B cell (primary cell): ENCODE data around the gene BIRC7. TPM values are rescaled to one million over a fixed set of nuclear protein-coding genes. Genes with fewer than 3 reads are reported as not detected.

Source experiments
- ATAC-seq: fragments of 200-7000 bp; cut with Tn5 transposase; one replicate; pipeline ENCODE4 v1.10.0; 2021; ENCODE audit warnings: low read depth, mild to moderate bottlenecking, moderate number of reproducible peaks, moderate library complexity
- CTCF ChIA-PET: fragments of 350-600 bp; sonication (Branson Sonifier 250); formaldehyde crosslinking; loops from one replicate; lab custom pipeline; 2021; ENCODE audit warnings: antibody characterized with exemption, inconsistent platforms; lab: Charles Lee
- POLR2A ChIA-PET: fragments of 350-600 bp; sonication (Branson Sonifier 250); formaldehyde crosslinking; loops from one replicate; lab custom pipeline; 2021; ENCODE audit warnings: antibody characterized with exemption; lab: Charles Lee
- DNase-seq: peaks from one replicate; pipeline ENCODE4 v3.0.0; 2013
- H2AFZ ChIP-seq: 2 replicates; pipeline ENCODE4 v1.6.1; 2012; ENCODE audit warnings: mild to moderate bottlenecking, low read depth, low read length; ENCODE audit not compliant: insufficient read depth, poor library complexity, severe bottlenecking
- H3K27ac ChIP-seq, 2 donors: 1 replicate in 1 of 2; 2 replicates in 1 of 2; pipeline ENCODE4 v1.5.1; 2012 to 2013; ENCODE audit warnings: low read length in 2 of 2, mild to moderate bottlenecking in 2 of 2, moderate library complexity in 1 of 2
- H3K27me3 ChIP-seq, 4 experiments: fragments of 200-600 bp in 1 of 4; sonication (generic) in 1 of 4; replicated peaks in 1 of 4; 1 replicate in 2 of 4; 2 replicates in 2 of 4; pipeline versions ENCODE4 v1.6.1 to v1.7.0; 2013 to 2016; ENCODE audit warnings: low read length in 3 of 4, mild to moderate bottlenecking in 2 of 4, mixed read lengths in 1 of 4, moderate library complexity in 1 of 4; ENCODE audit not compliant: insufficient read depth in 4 of 4, control insufficient read depth in 3 of 4; ENCODE audit errors: control extremely low read depth in 1 of 4
- H3K36me3 ChIP-seq, 2 experiments: replicated peaks in 1 of 2; 1 replicate in 1 of 2; 2 replicates in 1 of 2; pipeline versions ENCODE4 v1.6.1 to v1.7.1; 2013; ENCODE audit warnings: low read length in 1 of 2; ENCODE audit not compliant: insufficient read depth in 2 of 2, control insufficient read depth in 1 of 2; ENCODE audit errors: control extremely low read depth in 1 of 2, extremely low read depth in 1 of 2
- H3K4me1 ChIP-seq, 2 donors: fragments of 200-600 bp in 1 of 2; sonication (generic) in 1 of 2; 1 replicate in 1 of 2; 2 replicates in 1 of 2; pipeline versions ENCODE4 v1.5.1 to v1.6.1; 2013 to 2017; ENCODE audit warnings: low read length in 2 of 2; ENCODE audit not compliant: control insufficient read depth in 2 of 2, insufficient read depth in 2 of 2
- H3K4me2 ChIP-seq: replicated peaks from 2 replicates; pipeline ENCODE3; 2012; ENCODE audit warnings: mild to moderate bottlenecking, low read depth, low read length; ENCODE audit not compliant: poor library complexity, severe bottlenecking
- H3K4me3 ChIP-seq, 5 experiments: fragments of 200-600 bp in 1 of 5; sonication (generic) in 1 of 5; 1 replicate in 3 of 5; 2 replicates in 2 of 5; pipeline versions ENCODE4 v1.5.1 to v1.7.0; 2011 to 2016; ENCODE audit warnings: low read length in 4 of 5, mild to moderate bottlenecking in 4 of 5, low read depth in 2 of 5, control low read depth in 1 of 5, moderate library complexity in 1 of 5; ENCODE audit not compliant: insufficient read depth in 1 of 5; ENCODE audit errors: control extremely low read depth in 1 of 5, extremely low read depth in 1 of 5
- H3K79me2 ChIP-seq: fragments of 200-600 bp; sonication (generic); one replicate; pipeline ENCODE4 v1.6.0; 2016; ENCODE audit warnings: low read length; ENCODE audit not compliant: control insufficient read depth, insufficient read depth
- H3K9ac ChIP-seq: fragments of 200-600 bp; sonication (generic); 2 replicates; pipeline ENCODE4 v1.6.1; 2017; ENCODE audit warnings: mild to moderate bottlenecking, low read length, moderate library complexity
- H3K9me3 ChIP-seq, 3 donors: one replicate each; pipeline versions ENCODE4 v1.6.1 to v1.7.1; 2013; ENCODE audit warnings: low read length in 2 of 3; ENCODE audit not compliant: control insufficient read depth in 2 of 3, insufficient read depth in 1 of 3; ENCODE audit errors: control extremely low read depth in 1 of 3
- H4K20me1 ChIP-seq: 2 replicates; pipeline ENCODE4 v1.6.0; 2012; ENCODE audit warnings: mild to moderate bottlenecking, low read length; ENCODE audit not compliant: insufficient read depth, control insufficient read depth, poor library complexity, severe bottlenecking
- H3K27ac Mint-ChIP-seq: one replicate; pipeline ENCODE4 v1.8.0; 2021; ENCODE audit warnings: mixed read lengths
- H3K27me3 Mint-ChIP-seq: one replicate; pipeline ENCODE4 v1.8.0; 2021; ENCODE audit warnings: mixed read lengths
- H3K4me1 Mint-ChIP-seq: one replicate; pipeline ENCODE4 v1.8.0; 2021; ENCODE audit warnings: mixed read lengths
- H3K4me3 Mint-ChIP-seq: one replicate; pipeline ENCODE4 v1.8.0; 2021; ENCODE audit warnings: mixed read lengths
- H3K9me3 Mint-ChIP-seq: one replicate; pipeline ENCODE4 v1.8.0; 2022; ENCODE audit warnings: mixed read lengths; ENCODE audit not compliant: insufficient read depth
- EZH2 ChIP-seq: IDR thresholded peaks from 2 replicates; pipeline ENCODE4 v1.6.1; 2012; ENCODE audit warnings: borderline replicate concordance, low read depth, mild to moderate bottlenecking, moderate library complexity, low read length; ENCODE audit not compliant: insufficient read depth, poor library complexity, severe bottlenecking
- WGBS: methylation state at CpG from one replicate; pipeline ENCODE4 v1.1.5; 2013; ENCODE audit warnings: missing lambda C conversion rate; ENCODE audit not compliant: insufficient coverage; 5-methylcytosine and 5-hydroxymethylcytosine counted together
- intact Hi-C: fragments of 100-400 bp; cut with micrococcal nuclease; formaldehyde crosslinking; loops from one replicate; pipeline ENCODE4 v1.10.0; 2022
- polyA plus RNA-seq: library from polyadenylated mRNA; depleted of rRNA; stranded (reverse); fragments of >200 nt; gene quantifications from 2 replicates; pipeline ENCODE4 v1.2.3, GENCODE V29; 2012
- small RNA-seq: library from RNA; depleted of rRNA; stranded (forward); fragments of <200 nt; gene quantifications from one replicate; pipeline ENCODE3, GENCODE V24; 2012; ENCODE audit warnings: low replicate concordance, low read depth; ENCODE audit not compliant: insufficient read length
- total RNA-seq, 2 donors: library from RNA; stranded (reverse); fragments of 120-200 nt in 1 of 2; gene quantifications; 1 replicate in 1 of 2; 2 replicates in 1 of 2; pipeline versions ENCODE4 v1.2.3 to v1.2.4, GENCODE V29; 2013 to 2022
- TF ChIP-seq, protein P1 (sequence below): fragments of 200-600 bp; IDR thresholded peaks from one replicate; pipeline ENCODE4 v1.8.0; 2022; ENCODE audit warnings: antibody characterized with exemption, mild to moderate bottlenecking

Gene BIRC7
- total and polyA plus RNA-seq, 2 donors (not counting 1 experiment from before 2014, with no cell fraction given), result 0.12 TPM; not detected in 1

DNA sequence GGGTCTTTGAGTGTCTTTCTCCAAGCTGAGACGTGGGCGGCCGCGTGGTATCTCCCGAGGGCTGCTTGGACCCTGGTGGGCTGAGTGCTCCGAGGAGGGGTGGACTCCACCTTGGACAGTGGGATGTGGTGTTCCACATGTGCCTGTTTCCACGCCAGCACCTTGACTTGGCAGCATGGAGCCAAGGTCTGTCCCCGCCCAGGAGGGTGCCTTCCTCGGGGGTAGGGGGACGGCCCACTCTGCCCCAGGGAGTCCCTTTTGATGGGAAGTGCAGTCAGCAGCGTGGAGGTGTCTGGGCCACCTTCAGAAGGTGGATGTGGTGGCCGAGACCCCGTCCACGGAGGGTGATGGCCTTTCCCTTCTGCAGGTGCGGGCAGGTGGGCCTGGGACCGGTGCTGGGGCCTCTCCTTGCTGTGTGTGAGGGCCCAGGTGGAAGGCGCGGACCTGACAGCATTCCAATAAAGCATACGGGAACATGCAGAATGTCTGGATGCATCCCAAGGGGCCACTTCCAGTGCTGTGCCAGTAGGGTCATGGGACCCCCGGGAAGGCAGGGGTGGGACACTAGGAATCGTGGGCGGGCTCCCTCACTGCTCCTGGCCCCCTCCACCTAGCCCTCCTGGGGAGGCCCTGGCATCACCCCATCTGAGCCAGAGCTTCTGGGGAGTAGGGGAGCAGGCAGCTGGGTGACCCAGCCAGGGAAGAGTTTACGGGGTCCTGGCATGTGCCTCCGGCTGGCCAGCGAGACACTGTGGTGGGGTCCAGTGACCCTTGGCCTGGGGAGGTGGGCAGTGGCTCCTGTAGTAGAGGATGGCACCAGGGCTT lies 53.8 kb downstream of the BIRC7 start:
- CTCF ChIA-PET, result interaction anchor here (1.0 kb wide), 1 partner anchor 66 kb away, joined by 4 read pairs; no protein-coding TSS in a partner anchor
- no peaks in the 10 kb centered on the region for H4K20me1 ChIP-seq

More for the DNA sequence above, 53.8 kb downstream of the BIRC7 start:
- no peak overlapping the region for H3K9ac ChIP-seq
- H3K4me1 Mint-ChIP-seq, result peaks cover 1% of the 10 kb centered on the region
- H3K4me1 ChIP-seq, result no peaks in the 10 kb centered on the region
- no peak overlapping the region for H3K4me3 ChIP-seq
- no peak overlapping the region for H3K4me2 ChIP-seq
- H3K27ac Mint-ChIP-seq, result no peak overlapping the region
- no peaks in the 10 kb centered on the region for H3K9me3 ChIP-seq
- no peak overlapping the region for H3K4me3 Mint-ChIP-seq
- H3K79me2 ChIP-seq, result no peaks in the 10 kb centered on the region
- H3K36me3 ChIP-seq, result peaks cover 0 to 8% of the 10 kb centered on the region in 2 experiments
- no peak for ATAC-seq
- no peak for TF ChIP-seq EZH2
- TF ChIP-seq, protein P1, sequence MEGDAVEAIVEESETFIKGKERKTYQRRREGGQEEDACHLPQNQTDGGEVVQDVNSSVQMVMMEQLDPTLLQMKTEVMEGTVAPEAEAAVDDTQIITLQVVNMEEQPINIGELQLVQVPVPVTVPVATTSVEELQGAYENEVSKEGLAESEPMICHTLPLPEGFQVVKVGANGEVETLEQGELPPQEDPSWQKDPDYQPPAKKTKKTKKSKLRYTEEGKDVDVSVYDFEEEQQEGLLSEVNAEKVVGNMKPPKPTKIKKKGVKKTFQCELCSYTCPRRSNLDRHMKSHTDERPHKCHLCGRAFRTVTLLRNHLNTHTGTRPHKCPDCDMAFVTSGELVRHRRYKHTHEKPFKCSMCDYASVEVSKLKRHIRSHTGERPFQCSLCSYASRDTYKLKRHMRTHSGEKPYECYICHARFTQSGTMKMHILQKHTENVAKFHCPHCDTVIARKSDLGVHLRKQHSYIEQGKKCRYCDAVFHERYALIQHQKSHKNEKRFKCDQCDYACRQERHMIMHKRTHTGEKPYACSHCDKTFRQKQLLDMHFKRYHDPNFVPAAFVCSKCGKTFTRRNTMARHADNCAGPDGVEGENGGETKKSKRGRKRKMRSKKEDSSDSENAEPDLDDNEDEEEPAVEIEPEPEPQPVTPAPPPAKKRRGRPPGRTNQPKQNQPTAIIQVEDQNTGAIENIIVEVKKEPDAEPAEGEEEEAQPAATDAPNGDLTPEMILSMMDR, result no peak
- H3K27ac ChIP-seq, result no peak overlapping the region
- POLR2A ChIA-PET, result no interaction called here
- no peak overlapping the region for H2AFZ ChIP-seq
- DNase-seq, result no peak
- 96% methylated on average over 19 of the region's 25 CpGs for WGBS
- H3K27me3 Mint-ChIP-seq, result no peaks in the 10 kb centered on the region
- intact Hi-C loops, result no loop called here
- peaks cover 0 to 4% (median 0%) of the 10 kb centered on the region in 4 experiments for H3K27me3 ChIP-seq
- H3K9me3 Mint-ChIP-seq, result no peaks in the 10 kb centered on the region

Small RNAs within 50 kb of the gene (small RNA-seq; reads per million reads assigned to genes)
- not detected for gene MIR3196
- gene MIR4326, result not detected

Other genes starting within 250 kb of the BIRC7 start
- not detected in 2 replicates for gene BHLHE23, start 228.9 kb upstream of the BIRC7 start, total RNA-seq
- not detected in 2 replicates for gene BHLHE23, start 228.9 kb upstream of the BIRC7 start, polyA plus RNA-seq
- gene YTHDF1, start 19.8 kb upstream of the BIRC7 start, total RNA-seq, result 40.2 and 40.5 TPM in 2 replicates
- gene YTHDF1, start 19.8 kb upstream of the BIRC7 start, polyA plus RNA-seq, result 25.3 and 49.8 TPM in 2 replicates
- not detected in 2 replicates for gene NKAIN4, start 18.6 kb downstream of the BIRC7 start, total RNA-seq
- not detected in 2 replicates for gene NKAIN4, start 18.6 kb downstream of the BIRC7 start, polyA plus RNA-seq
- 99.4 and 107 TPM in 2 replicates for gene ARFGAP1, start 36.9 kb downstream of the BIRC7 start, total RNA-seq
- 83.2 and 113 TPM in 2 replicates for gene ARFGAP1, start 36.9 kb downstream of the BIRC7 start, polyA plus RNA-seq
- not detected in 2 replicates for gene COL20A1, start 57.3 kb downstream of the BIRC7 start, total RNA-seq
- not detected in 2 replicates for gene COL20A1, start 57.3 kb downstream of the BIRC7 start, polyA plus RNA-seq
- not detected in 2 replicates for gene CHRNA4, start 125.4 kb downstream of the BIRC7 start, total RNA-seq
- gene CHRNA4, start 125.4 kb downstream of the BIRC7 start, polyA plus RNA-seq, result not detected in 2 replicates
- gene KCNQ2, start 236.8 kb downstream of the BIRC7 start, total RNA-seq, result 0.12 and 0.49 TPM in 2 replicates
- not detected in 2 replicates for gene KCNQ2, start 236.8 kb downstream of the BIRC7 start, polyA plus RNA-seq